GM23338 (cell line): ENCODE measurements around the gene SOAT2.

Experiments used
- CTCF ChIP-seq, 2 experiments: fragments of 200-600 bp in 1 of 2; sonication (generic) in 1 of 2; conservative IDR thresholded peaks; 2 replicates each; pipeline versions ENCODE4 v1.5.1 to v1.6.1; 2016 to 2017; ENCODE audit warnings: antibody characterized with exemption in 2 of 2, low read depth in 2 of 2, mild to moderate bottlenecking in 2 of 2, moderate library complexity in 1 of 2
- ETS1 ChIP-seq: IDR thresholded peaks from 2 replicates; pipeline ENCODE4 v1.6.1; 2016; ENCODE audit warnings: antibody characterized with exemption
- EZH2 ChIP-seq: fragments of 200-600 bp; sonication (generic); IDR thresholded peaks from one replicate; pipeline ENCODE4 v1.8.0; 2017; ENCODE audit warnings: antibody characterized with exemption, mild to moderate bottlenecking, low read depth; ENCODE audit not compliant: unreplicated experiment
- EZH2phosphoT487 ChIP-seq: fragments of 200-600 bp; sonication (generic); IDR thresholded peaks from one replicate; pipeline ENCODE4 v1.8.1; 2018; ENCODE audit warnings: antibody characterized with exemption; ENCODE audit not compliant: unreplicated experiment
- POLR2AphosphoS5 ChIP-seq: IDR thresholded peaks from 2 replicates; pipeline ENCODE4 v1.6.1; 2016; ENCODE audit warnings: antibody characterized with exemption, low read depth
- STAT1 ChIP-seq: IDR thresholded peaks from one replicate; pipeline ENCODE4 v1.6.1; 2016; ENCODE audit warnings: antibody characterized with exemption; ENCODE audit not compliant: unreplicated experiment
- TF ChIP-seq, protein P1 (sequence below): IDR thresholded peaks from one replicate; pipeline ENCODE4 v1.6.1; 2018; ENCODE audit warnings: antibody characterized with exemption; ENCODE audit not compliant: unreplicated experiment

DNA sequence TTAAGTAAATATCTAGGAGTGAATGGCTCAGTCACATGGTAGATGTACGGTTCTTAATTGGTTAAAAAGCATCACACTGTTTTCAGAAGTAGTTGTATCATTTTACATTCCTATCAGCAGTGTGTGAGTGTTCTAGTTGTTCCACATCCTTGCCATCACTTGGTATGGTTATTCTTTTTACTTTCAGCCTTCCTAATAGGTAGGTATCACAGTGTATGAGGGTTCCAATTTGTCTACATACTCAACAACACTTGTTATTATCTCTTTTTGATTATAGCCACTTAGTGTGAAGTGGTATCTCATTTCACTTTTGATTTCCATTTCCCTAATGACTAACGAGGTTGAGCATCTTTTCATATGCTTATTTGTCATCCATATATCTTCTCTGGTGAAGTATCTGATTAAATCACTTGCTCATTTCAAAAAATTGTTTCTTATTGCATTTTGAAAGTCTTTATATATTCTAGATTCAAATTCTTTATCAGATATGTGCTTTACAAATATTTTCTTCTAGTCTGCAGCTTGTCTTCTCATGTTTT, 20.6 kb upstream of the SOAT2 start:
- TF ChIP-seq POLR2AphosphoS5: no peak
- TF ChIP-seq, protein P1, sequence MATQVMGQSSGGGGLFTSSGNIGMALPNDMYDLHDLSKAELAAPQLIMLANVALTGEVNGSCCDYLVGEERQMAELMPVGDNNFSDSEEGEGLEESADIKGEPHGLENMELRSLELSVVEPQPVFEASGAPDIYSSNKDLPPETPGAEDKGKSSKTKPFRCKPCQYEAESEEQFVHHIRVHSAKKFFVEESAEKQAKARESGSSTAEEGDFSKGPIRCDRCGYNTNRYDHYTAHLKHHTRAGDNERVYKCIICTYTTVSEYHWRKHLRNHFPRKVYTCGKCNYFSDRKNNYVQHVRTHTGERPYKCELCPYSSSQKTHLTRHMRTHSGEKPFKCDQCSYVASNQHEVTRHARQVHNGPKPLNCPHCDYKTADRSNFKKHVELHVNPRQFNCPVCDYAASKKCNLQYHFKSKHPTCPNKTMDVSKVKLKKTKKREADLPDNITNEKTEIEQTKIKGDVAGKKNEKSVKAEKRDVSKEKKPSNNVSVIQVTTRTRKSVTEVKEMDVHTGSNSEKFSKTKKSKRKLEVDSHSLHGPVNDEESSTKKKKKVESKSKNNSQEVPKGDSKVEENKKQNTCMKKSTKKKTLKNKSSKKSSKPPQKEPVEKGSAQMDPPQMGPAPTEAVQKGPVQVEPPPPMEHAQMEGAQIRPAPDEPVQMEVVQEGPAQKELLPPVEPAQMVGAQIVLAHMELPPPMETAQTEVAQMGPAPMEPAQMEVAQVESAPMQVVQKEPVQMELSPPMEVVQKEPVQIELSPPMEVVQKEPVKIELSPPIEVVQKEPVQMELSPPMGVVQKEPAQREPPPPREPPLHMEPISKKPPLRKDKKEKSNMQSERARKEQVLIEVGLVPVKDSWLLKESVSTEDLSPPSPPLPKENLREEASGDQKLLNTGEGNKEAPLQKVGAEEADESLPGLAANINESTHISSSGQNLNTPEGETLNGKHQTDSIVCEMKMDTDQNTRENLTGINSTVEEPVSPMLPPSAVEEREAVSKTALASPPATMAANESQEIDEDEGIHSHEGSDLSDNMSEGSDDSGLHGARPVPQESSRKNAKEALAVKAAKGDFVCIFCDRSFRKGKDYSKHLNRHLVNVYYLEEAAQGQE: no peak
- TF ChIP-seq CTCF (conservative IDR thresholded peaks at IDR 0.05; ENCODE audit: low read depth in 2 of 2): no peak
- no peak for TF ChIP-seq EZH2
- no peak for TF ChIP-seq EZH2phosphoT487
- TF ChIP-seq STAT1: no peak
- TF ChIP-seq ETS1: no peak
